HG02884 (cell line): ENCODE results near the gene CDC25B.

Experiments
- ATAC-seq: cut with Tn5 transposase; IDR thresholded peaks from one replicate; pipeline ENCODE4 v1.9.1; 2021; ENCODE audit warnings: mild to moderate bottlenecking, moderate library complexity; ENCODE audit not compliant: unreplicated experiment

Gene CDC25B

DNA sequence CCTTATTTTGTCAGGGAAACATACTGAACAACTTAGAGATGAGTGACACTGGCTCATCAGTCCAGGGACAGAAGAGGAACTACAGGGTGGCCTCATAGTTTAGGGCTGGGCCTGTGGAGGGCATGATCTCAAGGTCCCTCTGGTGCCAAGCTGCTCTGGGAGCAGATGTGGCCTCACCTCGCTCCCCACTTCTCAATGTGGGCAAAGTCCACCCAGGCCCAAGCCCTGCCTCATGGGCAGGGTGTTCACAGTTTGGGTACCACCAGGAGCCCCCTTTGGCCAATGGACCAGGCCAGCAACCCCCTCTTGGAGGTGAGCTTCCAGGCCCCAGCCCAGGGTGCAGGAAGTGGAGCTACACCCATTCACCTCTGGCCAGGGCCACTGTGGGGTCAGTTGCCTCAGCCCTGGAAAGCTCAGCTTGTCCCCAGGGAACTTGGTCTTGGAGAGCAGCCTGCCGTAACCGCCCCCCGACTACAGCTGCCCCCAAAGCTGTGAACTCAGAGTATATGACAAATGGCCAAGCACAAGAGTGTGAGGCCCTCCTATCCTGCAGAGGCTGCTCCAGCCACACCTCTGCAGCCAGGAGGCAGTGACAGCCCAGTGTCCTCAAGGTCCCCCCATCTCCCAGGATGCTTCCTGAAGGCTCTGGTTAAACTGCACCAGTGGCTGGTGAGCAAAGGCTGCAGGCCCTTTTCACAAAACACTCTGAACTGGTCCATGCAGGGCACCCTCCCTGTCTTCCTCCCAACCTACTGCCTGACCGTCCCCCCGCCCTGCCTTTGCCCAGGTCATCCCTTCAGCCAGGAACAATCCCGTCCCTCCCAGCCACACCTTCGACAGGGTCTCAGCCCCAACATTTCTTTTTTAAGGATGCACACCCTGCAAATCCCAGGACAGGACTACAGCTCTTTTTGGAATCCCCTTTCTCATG, 32.2 kb upstream of the CDC25B start:
- no peak for ATAC-seq

DNA sequence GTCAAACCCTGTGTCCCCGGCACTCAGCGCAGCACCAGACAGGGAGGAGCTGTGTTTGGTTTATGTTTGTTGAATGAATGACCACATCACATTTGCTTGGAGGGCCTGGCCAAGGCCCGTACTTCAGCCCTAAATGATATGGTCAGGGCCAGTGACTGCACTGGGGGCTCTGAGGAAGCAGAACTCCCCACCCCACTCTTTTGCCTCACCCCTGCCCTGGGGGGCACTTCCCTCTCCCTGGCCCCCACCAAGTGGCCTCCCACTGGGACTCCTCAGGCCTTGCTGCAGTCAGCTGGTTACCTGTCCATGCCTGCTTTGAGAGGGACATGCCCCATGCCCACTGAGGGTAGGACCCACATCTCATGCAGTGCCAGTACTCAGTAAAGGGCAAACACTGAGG, 31.5 kb upstream of the CDC25B start:
- no peak for ATAC-seq

DNA sequence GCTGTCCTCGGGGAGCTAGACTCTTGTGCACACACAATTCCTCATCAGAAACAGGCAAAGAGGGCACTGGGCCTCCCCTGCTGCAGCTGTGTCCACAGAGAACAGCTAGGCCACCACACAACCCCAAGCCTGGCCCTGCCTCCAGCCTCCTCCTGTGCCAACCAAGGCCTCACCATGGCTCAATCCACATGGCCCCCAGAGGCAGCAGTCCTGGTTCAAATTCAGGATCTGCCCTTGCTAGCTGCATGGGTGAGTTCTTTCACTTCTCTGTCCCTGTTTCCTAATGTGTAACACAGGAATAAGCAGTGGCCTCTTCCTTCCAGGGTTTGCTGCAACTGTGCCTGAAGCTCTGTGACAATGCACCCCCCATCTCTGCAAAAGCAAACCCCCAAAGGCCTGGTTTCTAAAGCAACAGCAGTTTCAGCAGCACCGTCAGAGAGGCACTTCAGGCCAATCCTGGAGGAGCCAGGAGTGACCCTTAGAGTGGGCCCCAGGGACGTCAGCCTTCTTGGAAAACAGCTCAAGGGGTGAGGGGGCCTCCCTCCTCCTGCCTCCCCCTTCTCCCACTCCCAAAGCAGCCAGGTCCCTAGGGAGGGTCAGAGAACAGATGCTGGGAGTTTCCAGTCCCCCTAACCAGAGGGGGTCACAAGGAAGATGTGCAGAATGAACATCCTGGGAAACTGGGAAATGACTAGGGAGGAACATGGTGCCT, 30.8 kb upstream of the CDC25B start:
- ATAC-seq = no peak

DNA sequence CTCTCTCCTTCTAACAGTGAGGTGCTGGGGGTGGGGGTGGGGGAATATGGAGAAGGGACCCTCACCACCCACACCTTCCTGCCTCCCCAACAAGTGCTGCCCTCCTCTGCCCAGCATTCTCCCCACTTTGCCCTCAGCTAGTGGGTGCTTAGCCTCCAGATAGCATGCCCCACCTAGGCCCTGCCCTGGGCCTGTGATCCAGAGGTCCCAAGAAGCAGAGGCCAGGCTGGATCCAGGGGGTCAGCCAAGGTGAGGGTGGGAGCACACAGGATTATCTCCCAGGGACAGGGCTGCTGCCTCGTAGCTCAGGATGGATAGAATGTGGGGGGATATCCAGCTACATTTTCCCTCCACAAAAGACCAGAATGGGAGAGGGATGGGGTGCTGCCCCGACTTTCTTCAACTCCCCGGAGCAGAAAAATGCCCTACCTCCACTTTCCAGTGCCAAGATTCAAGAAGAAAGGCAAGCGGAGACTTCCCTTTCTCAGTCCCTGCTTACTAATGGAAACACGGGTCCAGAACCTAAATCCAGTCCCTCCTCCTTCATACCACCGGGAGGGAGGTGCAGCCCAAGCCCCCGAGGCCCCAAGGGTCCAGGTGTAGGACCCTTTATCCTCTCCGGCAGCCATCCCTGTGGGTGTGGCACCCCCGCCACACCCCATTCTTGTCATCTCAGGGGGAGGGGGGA, 29.5 kb upstream of the CDC25B start:
- ATAC-seq = no peak

DNA sequence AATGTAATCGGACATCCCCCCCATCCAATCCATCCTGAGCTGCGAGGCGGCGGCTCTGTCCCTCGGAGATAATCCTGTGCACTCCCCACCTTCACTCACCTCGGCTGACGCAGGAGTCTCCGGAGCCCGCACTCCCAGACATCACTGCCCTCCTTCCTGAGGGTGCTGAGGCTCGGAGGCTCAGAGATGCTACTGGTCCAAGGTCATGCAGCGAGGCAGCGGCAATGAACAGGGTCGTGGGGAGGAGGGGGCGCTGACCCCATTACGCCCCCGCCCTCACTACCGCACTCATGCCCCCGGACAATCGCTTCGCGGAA, 29.0 kb upstream of the CDC25B start:
- ATAC-seq = no peak

DNA sequence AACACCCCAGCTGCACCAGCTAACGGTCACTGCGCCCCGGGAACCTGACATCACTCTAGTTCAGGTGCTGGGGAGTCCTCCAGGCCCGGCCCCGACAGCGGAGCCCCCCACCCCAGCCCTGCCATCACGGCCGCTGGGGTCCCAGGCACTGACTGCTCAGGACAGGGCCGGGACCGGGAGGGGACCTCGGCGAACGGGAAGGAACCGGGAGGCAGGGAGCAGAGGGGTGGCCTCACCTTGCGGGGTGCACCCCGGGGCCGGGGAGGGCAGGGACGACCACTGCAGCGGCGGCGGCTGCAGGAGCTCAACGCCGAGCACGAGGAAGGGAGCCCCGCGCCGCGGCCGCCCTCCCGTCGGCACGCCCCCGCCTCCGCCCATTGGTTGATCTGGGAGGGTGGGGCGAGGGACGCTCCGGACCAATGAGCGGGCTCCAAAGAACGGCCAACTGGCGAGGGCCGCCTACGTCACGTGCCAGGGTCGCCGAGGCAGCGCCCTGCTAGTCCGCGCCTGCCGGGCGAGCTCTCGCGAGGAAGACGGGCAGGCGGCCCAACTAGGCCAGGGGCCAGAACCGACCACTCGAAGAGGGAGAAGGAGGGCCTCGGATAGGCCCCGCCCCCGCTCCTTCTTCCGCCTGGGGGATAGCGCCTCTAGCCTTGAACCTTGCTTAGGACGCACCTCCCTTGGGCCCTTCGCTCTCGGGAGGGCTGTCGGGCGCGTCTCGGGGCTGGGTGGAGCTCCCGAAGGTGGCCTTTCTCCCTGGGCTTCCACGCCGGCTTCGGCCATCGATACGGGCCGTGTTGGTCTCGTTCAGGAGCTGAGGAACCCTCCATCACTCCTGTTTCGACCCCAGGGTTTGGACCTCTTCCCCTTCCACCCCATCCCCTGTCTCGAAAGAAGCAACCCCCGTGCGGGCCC, 28.4 kb upstream of the CDC25B start, which contains the start of gene ADISSP:
TSS of gene ADISSP (minus strand) at position 327 of the 915 bp plus-strand sequence. CDS start 7,653 bp downstream, outside the sequence.
- peak; percentile 90 for ATAC-seq

DNA sequence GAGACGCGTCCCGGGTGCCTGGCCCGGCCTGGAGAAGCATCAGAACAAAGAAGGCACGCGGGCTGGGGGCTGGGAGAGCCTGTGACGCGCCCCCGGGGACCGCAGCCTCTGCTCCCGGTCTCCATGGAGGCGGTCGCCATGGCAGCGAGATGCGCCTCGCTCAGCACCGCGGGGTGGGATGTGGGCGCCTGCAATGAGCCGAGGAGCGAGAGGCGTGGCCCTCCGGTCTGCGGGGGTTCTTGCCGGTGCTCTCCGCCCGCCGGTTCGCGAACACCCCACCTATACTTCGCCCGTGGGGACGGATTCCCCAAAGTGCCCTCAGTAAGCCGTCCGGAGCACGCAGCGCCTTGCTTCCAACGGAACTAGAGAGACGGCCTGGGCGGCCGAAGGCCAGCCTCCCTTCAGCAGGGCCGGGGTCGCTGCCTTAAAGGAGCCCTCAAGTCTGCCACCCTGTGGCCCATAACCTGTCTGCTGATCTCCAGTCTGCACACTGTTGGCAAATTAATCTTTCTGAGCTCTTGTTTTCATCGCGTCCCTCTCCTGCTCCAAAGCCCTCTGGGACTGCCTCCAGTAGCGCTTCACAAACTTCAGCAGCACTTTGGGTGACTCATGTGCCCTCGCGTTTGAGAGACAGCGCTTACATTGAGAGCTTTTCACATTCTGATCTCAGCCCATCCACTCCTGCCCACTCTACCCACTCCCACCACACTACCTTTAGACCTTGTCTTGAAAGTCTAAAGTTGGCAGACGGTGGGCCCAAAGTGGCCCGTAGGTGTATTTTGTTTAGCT, 27.6 kb upstream of the CDC25B start:
- peak; percentile 31 for ATAC-seq

DNA sequence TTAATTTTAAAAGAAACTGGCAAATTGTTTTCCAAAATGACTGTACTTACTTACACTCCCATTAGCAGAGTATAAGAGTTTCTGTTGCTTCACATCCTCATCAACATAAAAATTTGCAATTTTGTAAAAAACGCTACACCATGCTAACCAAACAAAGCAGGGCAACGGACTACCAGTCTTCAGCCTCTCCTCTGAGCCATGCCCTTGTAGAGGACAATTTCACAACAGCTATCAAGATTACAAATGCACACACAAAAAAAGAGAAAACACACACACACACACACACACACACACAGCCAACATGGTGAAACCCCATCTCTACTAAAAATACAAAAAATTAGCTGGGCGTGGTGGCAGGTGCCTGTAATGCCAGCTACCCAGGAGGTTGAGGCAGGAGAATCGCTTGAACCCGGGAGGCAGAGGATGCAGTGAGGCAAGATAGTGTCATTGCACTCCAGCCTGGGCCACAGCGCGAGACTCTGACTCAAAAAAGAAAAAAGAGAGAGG, 24.5 kb upstream of the CDC25B start:
- ATAC-seq = no peak

DNA sequence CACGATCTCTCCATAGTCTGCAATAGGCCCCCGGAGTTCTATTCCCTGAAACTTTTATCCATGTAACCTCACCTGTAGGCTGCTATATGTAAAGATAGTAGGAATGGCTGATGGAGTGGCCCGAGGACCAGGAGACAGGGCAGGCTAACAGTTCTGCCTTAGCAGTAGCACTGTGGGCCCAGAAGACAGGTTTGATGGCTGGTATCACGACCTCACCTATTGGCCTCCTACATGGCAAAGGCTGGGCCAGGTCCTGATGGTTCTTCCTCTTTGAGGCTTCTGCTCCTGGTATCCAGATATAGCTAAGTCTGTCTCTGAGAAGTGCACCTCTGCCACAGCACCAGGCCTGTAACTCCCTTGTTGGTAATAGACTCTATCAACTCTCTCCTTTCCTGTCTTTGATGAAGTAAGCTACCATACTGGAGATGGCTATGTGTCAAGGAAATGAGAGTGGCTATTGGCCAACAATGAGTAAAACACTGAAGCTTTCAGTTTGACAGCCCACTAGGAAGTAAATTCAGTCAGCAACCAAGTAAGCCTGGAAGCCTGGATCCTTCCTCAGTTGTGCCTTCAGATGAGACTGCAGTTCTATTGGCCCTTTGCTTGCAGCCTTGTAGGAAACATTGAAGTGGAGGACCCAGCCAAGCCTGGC, 20.5 kb upstream of the CDC25B start:
- ATAC-seq = no peak

DNA sequence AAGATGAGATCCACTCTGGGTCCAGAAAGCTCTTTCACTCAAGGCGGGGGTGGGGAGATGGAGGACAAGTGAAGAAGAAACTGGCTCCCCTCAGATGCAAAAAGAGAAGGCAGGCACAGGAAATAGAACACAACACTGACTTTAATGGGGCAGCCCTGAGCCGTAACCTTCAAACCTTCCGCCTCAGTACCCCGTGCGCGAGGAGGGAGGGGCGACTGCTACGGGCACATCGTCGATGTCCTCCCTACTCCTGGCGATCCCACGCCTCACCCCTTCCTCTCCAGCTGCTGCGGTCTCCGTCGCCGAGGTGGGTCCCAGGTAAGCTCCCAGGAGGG, 18.8 kb upstream of the CDC25B start:
- ATAC-seq = no peak

DNA sequence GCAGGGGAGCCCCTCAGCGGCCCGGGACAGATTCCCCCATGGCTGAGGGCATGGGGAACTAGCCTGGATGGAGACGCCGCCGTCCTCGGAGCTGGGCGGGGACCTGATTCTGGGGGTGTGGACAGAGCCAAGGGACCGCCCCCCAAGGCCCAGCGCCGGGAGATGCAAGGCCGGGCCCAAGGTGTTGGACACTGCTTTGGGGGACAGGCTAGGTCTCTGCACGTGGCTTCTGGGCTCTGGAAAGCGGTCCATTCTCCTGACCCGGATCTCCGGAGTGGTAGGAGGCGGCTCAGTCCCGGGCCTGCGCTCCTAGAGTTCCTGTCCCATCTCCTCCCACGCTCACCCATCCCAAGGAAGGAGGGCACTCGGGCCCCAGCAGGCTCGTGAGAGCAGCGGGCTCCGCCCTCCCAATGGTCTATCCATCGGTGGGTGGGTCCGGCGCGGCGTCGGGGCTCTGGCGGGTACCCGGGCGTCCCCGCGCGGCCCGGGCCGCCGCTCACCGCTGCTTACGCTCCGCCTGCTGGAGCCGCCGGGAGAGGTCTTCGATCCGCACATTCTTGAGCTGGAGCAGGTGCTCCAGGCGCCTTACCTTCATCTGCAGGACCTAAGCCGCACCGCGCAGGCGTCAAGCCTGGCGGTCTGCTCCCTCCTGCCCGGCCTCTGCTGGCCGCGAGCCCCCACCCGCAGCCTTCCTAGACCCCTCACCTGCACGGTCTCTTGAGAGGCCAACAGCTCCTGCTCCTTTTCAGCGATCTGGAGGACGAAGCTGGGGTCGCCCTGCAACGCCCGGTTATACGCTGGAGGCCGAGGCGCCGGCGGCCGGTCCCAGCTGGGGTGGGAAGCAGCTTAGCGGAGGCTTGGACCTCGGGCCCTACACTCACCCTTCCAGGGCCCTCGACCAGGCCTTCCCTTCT, 18.1 kb upstream of the CDC25B start:
- ATAC-seq = no peak

DNA sequence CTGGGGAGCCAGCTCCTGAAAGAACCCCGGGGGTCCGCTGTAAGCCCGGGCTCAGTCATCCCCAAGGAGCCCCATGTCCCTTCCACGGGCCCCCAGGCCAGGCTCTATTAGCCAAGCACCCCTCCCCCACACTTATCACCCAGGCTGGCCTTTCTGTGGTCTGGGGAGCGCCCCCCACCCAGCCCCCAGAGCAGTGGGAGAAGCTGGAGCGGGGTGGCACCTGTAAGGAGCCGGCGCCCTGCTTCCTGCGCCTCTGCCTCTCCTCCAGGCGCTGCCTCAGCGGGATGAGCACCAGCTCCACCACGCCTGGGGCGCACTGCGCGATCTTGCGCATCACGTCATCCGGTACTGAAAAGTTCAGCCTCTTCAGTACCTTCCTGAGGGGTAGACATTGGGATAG, 17.1 kb upstream of the CDC25B start:
- no peak for ATAC-seq

DNA sequence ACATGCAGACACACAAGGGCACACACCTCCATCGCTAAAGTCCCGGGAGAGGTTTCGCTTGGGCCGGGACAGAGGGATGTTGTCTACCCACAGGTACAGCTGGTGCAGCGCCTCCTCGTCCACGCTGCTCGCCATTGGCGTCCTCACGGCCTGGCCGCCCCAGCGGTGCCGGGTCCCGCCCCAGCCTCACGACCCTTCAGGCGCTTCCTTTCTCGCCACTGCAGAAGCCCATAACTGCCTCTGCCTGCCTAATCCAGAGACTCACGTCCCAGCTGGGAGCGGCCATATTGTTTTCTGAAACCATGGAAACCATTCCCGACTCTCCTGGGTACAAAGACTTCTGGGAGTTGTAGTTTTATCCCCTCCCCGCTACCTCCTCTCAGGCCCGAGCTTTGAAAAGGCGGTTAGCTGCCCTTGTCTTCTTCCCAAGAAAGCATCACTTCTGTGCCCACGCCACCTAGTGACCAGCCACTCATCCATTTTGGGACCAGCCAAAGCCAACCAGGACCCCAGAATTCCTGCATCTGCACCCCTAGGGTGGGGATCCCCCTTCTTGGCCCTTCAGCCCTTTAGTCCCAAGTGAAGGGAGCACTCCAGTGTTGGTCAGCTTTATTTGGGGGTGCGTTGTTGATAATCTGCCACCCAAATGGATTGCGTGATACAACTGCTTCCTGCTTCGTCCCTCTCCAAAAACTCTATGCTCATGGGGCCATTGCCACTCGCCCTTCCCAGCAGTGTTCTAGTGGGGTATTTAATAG, 14.8 kb upstream of the CDC25B start, which contains the start of gene SPEF1:
TSS of gene SPEF1 (minus strand) at position 296 of the 758 bp plus-strand sequence. CDS start at position 135, 161 bp downstream.
- ATAC-seq = peak; percentile 66

DNA sequence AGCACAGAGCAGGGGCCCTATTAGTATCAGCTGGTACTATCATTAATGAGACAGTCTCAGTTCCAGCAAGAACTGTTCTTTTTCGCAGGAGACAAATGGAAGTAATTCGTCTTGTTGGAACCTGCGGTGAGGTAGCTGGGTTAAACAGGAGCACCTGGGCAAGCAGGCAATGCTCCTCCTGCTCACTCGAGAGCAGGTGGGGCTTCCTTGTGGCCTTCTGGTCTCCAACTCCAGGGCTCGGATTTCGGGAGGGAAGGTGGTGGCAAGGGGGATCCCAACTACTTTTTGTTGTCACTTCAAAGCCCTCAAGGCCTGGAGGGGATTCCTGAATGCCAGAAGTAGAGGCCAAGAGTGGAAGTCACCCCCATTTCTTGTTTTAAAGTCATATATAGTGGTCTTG, 13.5 kb upstream of the CDC25B start:
- ATAC-seq = no peak

DNA sequence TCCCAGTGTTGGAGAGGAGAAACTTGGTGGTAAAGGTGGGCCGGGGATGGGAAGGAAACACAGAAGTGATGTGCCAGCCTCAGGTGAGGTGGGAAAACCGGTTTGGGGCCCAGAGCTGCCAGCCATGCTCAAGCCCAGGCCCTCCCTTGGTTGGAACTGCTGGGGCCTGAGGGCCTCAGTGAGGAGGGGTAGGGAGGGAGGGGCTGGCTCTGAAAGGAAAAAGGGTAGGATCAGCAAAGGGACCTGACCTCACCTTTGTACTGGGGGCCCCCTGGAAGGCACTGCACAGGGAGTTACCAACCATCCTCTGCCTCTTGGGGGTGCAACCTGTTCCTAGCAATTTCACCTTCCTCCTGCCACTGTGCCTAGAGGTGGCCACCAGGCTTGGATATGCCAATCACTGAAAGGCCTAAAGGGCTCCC, 13.0 kb upstream of the CDC25B start:
- ATAC-seq = no peak

DNA sequence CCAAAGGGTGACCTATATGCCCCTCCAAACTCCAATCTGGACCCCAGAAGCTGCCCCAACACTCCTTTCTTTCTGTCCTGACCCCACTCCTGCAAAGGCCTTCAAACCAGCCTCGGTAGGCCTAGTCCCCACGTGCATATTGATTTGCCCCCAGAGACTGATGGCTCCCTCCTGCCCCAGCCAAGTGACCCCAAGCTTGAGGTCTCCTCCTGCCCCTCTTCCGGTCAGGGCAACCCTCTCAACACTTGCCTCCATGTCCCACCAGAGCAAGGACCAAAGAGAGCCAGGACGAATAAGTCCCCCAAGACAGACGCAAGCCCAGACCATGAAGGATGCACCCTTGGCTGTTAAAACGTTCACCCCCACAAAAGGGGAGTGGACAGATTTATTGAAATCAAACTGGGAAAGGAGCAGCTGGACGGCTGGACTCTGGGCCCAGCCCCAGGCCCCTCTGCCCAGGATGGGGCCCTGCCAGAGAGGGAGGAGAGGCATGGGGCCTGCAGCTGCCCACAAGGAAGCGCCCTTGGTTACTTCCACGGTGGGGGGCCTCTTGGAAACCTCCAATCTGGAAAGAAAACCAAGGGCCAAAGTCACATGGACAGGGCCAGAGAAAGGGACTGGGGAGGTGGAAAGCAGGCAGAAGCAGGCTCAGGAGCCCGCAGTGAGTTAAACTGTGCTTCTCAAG, 12.5 kb upstream of the CDC25B start:
- no peak for ATAC-seq
